Measurements from ENCODE around the gene LCORL. TPM values are rescaled to one million over a fixed set of nuclear protein-coding genes. Genes with fewer than 3 reads are reported as not detected.
A peak's percentile ranks its signal among the peaks of the same experiment; 100 is the strongest.

LCORL gene
- total and polyA plus RNA-seq, 9 of the 15 experiments (the other 6 are each of a cell fraction or from before 2014, with no cell fraction given) = 3.1 to 24.5 (median 11.1) TPM

- no peak overlapping the region for H3K4me2 ChIP-seq (ENCODE audit: insufficient read depth, low read length)
- in situ Hi-C loops (cut with MboI) = no loop called here
- no peaks in the 10 kb centered on the region for H3K9me1 ChIP-seq (ENCODE audit: control insufficient read depth, insufficient read depth, low read length)
- no peaks in the 10 kb centered on the region for H3K27me3 ChIP-seq (ENCODE audit: control insufficient read depth in 2 of 2, insufficient read depth in 2 of 2, low read length in 2 of 2)
- H3K4me3 ChIP-seq = no peak overlapping the region
- BruUV-seq (replicated peaks) = no TSS peak
- FAIRE-seq = no peak
- no peak for ATAC-seq
- peaks cover 2% of the 10 kb centered on the region; the same call in 1 of the 3 replicates for H3K36me3 ChIP-seq (ENCODE audit: control insufficient read depth, insufficient read depth, low read length)
- no peaks in the 10 kb centered on the region for H3K4me1 ChIP-seq (replicated peaks in 1 of 2; ENCODE audit: control insufficient read depth in 2 of 2, insufficient read depth in 2 of 2, low read length in 2 of 2)
- H2AFZ ChIP-seq (ENCODE audit: low read depth, low read length) = no peak overlapping the region
- no peak for TF ChIP-seq HNRNPLL (IDR thresholded peaks at IDR 0.05; ENCODE audit: low read depth, low read length, poor library complexity, severe bottlenecking)
- no peak for TF ChIP-seq ZNF76 (CRISPR knock-in tag; IDR thresholded peaks at IDR 0.05; ENCODE audit: borderline replicate concordance)
- ChIA-PET POLR2A (no interaction called here), CTCF (ENCODE audit: low intra/inter-chr PET ratio) (no interaction called here)
- H3K9ac ChIP-seq (ENCODE audit: insufficient read depth in 1 of 2, low read depth in 2 of 2, low read length in 2 of 2) = no peak overlapping the region
- no peak overlapping the region for H3K27ac ChIP-seq (ENCODE audit: extremely low read depth, low read depth, low read length)
- no peaks in the 10 kb centered on the region for H4K20me1 ChIP-seq (replicated peaks; ENCODE audit: control insufficient read depth, insufficient read depth, low read length)
- intact Hi-C loops (cut with micrococcal nuclease) = no loop called here
- no peak for DNase-seq (ENCODE audit: extremely low read depth in 1 of 4, low spot score in 3 of 4)
- 92% methylated on average over 1 of the region's 1 CpG for WGBS (ENCODE audit: insufficient coverage, low coverage, missing lambda C conversion rate)
- H3K9me3 ChIP-seq (replicated peaks; ENCODE audit: control insufficient read depth, insufficient read depth, low read depth, low read length) = no peaks in the 10 kb centered on the region
- H3K79me2 ChIP-seq (ENCODE audit: control insufficient read depth, insufficient read depth, low read length) = no peaks in the 10 kb centered on the region
Measured at GRCh38 chr4:17889692-17890091, 131.9 kb downstream of the LCORL start.

DNA sequence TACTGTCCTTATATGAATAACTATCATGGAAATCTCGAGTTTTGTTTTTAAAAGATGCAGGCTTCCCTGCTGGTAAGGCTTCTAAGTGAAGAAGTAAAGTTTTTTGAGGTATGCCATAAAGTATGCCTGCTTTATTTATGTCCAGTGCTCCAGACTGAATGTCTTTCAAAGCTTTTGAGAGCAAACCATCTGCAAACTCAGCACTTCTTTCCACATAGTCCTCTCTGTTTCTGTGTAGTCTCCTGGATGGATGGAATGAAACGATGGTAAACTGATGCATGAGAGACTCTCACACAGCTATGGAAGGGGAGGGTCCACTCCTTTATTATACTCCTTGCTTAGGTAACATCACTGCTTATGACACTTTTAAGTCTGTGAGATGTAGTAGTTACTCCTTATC lies 137.0 kb downstream of the LCORL start:
- ChIA-PET CTCF (ENCODE audit: low intra/inter-chr PET ratio) (no interaction called here), POLR2A (interaction anchor here (0.7 kb wide), 1 partner anchor 261 kb away, joined by 5 read pairs; no protein-coding TSS in a partner anchor)
- no peak overlapping the region for H2AFZ ChIP-seq (ENCODE audit: low read depth, low read length)
- H4K20me1 ChIP-seq (replicated peaks; ENCODE audit: control insufficient read depth, insufficient read depth, low read length) = no peaks in the 10 kb centered on the region
- FAIRE-seq (no peak), DNase-seq (ENCODE audit: extremely low read depth in 1 of 4, low spot score in 3 of 4) (no peak), ATAC-seq (no peak)
- no peaks in the 10 kb centered on the region for H3K9me3 ChIP-seq (replicated peaks; ENCODE audit: control insufficient read depth, insufficient read depth, low read depth, low read length)
- no TSS peak for BruUV-seq (replicated peaks)
- no peaks in the 10 kb centered on the region for H3K9me1 ChIP-seq (ENCODE audit: control insufficient read depth, insufficient read depth, low read length)
- no peak overlapping the region for H3K4me3 ChIP-seq
- TF ChIP-seq ZNF316 (IDR thresholded peaks at IDR 0.05) (0 out of 2 replicates have a peak, but pooled peaks have one; percentile 24), ZBTB8A (IDR thresholded peaks at IDR 0.05; ENCODE audit: partially characterized antibody) (no peak)
- in situ Hi-C loops (cut with MboI) = no loop called here
- no peaks in the 10 kb centered on the region for H3K79me2 ChIP-seq (ENCODE audit: control insufficient read depth, insufficient read depth, low read length)
- H3K27me3 ChIP-seq (ENCODE audit: control insufficient read depth in 2 of 2, insufficient read depth in 2 of 2, low read length in 2 of 2) = no peaks in the 10 kb centered on the region
- intact Hi-C loops (cut with micrococcal nuclease) = no loop called here
- whole genome bisulfite sequencing (ENCODE audit: insufficient coverage, low coverage, missing lambda C conversion rate) = 68% methylated on average over 2 of the region's 2 CpGs
- no peak overlapping the region for H3K4me2 ChIP-seq (ENCODE audit: insufficient read depth, low read length)
- H3K4me1 ChIP-seq (replicated peaks in 1 of 2; ENCODE audit: control insufficient read depth in 2 of 2, insufficient read depth in 2 of 2, low read length in 2 of 2) = no peaks in the 10 kb centered on the region
- peaks cover 11% of the 10 kb centered on the region; the same call in 2 of the 3 replicates for H3K36me3 ChIP-seq (ENCODE audit: control insufficient read depth, insufficient read depth, low read length)
- no peak overlapping the region for H3K9ac ChIP-seq (ENCODE audit: insufficient read depth in 1 of 2, low read depth in 2 of 2, low read length in 2 of 2)
- H3K27ac ChIP-seq (ENCODE audit: extremely low read depth, low read depth, low read length) = no peak overlapping the region

Data from K562 (cell line).